ENCODE results near the gene ZNF8. TPM values are rescaled to one million over a fixed set of nuclear protein-coding genes. Genes with fewer than 3 reads are reported as not detected.

ZNF8 gene
- total RNA-seq, 1 experiment from 2014 or later = 6.4 TPM

DNA sequence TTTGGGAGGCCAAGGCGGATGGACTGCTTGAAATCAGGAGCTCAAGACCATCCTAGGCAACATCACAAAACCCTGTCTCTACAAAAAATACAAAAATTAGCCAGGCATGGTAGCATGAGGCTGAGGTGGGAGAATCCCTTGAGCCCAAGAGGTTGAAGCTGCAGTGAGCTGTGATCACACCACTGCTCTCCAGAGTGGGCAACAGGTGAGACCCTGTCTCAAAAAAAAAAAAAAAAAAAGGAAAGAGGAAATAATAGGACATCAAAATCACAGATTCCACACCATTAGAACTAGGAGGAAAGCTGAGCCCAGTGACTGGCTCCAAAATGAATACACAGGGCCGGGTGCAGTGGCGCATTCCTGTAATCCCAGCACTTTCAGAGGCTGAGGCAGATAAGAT lies 3.2 kb upstream of the ZNF8 start:
- Histone ChIP-seq H3K4me2 (no peak overlapping the region), H3K27me3 (ENCODE audit: insufficient read depth, low read depth) (no peaks in the 10 kb centered on the region), H3F3A (ENCODE audit: insufficient read depth, low read depth) (peaks cover 6% of the 10 kb centered on the region; the same call in 1 of the 2 replicates), H3K4me1 (replicated peaks; ENCODE audit: insufficient read depth) (peaks cover 6% of the 10 kb centered on the region; the same call in 1 of the 2 replicates), H3K9me2 (ENCODE audit: insufficient read depth) (no peaks in the 10 kb centered on the region), H3K9me3 (ENCODE audit: insufficient read depth, low read depth) (no peaks in the 10 kb centered on the region; the same call in 1 of the 2 replicates), H3K36me3 (ENCODE audit: low read depth) (no peaks in the 10 kb centered on the region), H4K20me1 (ENCODE audit: insufficient read depth) (no peaks in the 10 kb centered on the region), H3K79me2 (ENCODE audit: low read depth) (peaks cover 17% of the 10 kb centered on the region), H3K4me3 (no peak overlapping the region), H2AFZ (no peak overlapping the region), H3K27ac (no peak overlapping the region)
- POLR2A ChIA-PET (ENCODE audit: unreplicated experiment) = interaction anchor here (0.6 kb wide), 1 partner anchor 51 kb away, joined by 4 read pairs; the partner anchor contains the start of gene ZSCAN22
- TF ChIP-seq CTCF (conservative IDR thresholded peaks at IDR 0.05) (no peak), EZH2 (IDR thresholded peaks at IDR 0.05; ENCODE audit: low read depth) (no peak)
- no TSS peak for BruUV-seq (replicated peaks)
- intact Hi-C loops (cut with micrococcal nuclease; ENCODE audit: unreplicated experiment) = no loop called here
- CTCF ChIA-PET = no interaction called here
- DNase-seq = no peak

DNA sequence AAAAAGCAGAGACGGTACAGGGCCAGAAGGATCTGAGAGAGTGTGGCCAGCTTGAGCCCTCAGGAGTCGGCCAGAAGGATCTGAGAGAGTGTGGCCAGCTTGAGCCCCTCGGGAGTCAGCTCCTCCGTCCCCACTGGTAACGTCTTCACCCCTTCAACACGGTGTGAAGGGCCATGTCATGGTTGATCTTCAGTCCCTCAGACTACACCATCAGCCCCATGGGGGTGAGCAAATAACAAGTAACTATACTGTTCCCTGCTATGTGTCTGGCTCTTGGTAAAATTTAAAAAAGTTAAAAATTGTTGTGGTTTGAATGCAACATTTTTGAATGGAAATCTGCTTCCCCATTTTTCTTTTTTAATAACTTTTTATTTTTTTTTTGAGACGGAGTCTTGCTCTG lies 1.6 kb upstream of the ZNF8 start:
- H4K20me1 ChIP-seq (ENCODE audit: insufficient read depth) = no peaks in the 10 kb centered on the region
- H3K27me3 ChIP-seq (ENCODE audit: insufficient read depth, low read depth) = no peaks in the 10 kb centered on the region
- H3K79me2 ChIP-seq (ENCODE audit: low read depth) = peaks cover 26% of the 10 kb centered on the region
- POLR2A ChIA-PET (ENCODE audit: unreplicated experiment) = no interaction called here
- H3K4me2 ChIP-seq = no peak overlapping the region
- CTCF ChIA-PET = no interaction called here
- H3K9me3 ChIP-seq (ENCODE audit: insufficient read depth, low read depth) = no peaks in the 10 kb centered on the region
- peaks cover 6% of the 10 kb centered on the region; the same call in 1 of the 2 replicates for H3F3A ChIP-seq (ENCODE audit: insufficient read depth, low read depth)
- no peaks in the 10 kb centered on the region for H3K9me2 ChIP-seq (ENCODE audit: insufficient read depth)
- no peak for DNase-seq
- H3K4me1 ChIP-seq (replicated peaks; ENCODE audit: insufficient read depth) = peaks cover 6% of the 10 kb centered on the region; the same call in 1 of the 2 replicates
- no peaks in the 10 kb centered on the region for H3K36me3 ChIP-seq (ENCODE audit: low read depth)
- no peak overlapping the region for H3K4me3 ChIP-seq
- BruUV-seq (replicated peaks) = no TSS peak
- intact Hi-C loops (cut with micrococcal nuclease; ENCODE audit: unreplicated experiment) = no loop called here
- no peak overlapping the region for H3K27ac ChIP-seq
- H2AFZ ChIP-seq = no peak overlapping the region
- TF ChIP-seq EZH2 (IDR thresholded peaks at IDR 0.05; ENCODE audit: low read depth) (no peak), CTCF (conservative IDR thresholded peaks at IDR 0.05) (no peak)

DNA sequence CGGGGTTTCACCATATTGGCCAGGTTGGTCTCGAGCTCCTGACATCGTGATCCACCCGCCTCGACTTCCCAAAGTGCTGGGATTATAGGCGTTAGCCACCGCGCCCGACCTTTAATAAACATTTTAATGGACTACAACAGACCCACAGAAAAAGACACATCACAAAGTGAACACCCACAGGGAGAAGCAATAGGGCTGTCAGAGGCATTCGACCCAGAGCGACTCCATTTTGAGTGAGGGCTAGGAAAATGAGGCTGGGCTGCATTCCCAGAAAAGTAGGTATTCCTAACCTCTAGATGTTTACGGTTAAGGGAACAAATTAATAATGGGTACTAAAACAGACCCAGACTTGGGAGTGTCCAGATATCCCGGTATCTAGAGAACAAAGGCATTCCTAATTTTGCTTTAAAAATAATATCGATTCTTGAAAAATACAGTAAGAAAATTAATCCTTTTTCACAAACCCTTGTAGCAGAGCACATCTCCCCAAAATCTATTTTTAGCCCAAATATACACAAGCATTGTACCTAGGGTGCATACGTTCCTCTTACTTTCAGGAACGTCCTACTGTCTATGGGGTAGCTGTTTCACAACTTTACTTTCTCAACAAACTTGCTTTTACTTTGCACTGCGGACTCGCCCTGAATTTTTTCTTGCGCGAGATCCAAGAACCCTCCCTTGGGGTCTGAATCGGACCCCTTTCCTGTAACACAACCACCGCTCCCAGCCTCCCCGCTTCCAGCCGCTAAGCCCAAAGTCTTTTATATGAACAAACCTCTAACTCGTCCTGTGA lies 811 bp upstream of the ZNF8 start:
- H3K27me3 ChIP-seq (ENCODE audit: insufficient read depth, low read depth) = no peaks in the 10 kb centered on the region
- H4K20me1 ChIP-seq (ENCODE audit: insufficient read depth) = no peaks in the 10 kb centered on the region
- BruUV-seq (replicated peaks) = TSS peak; percentile 54
- peak overlapping the region; percentile 79 for H3K4me3 ChIP-seq
- H3F3A ChIP-seq (ENCODE audit: insufficient read depth, low read depth) = peaks cover 6% of the 10 kb centered on the region; the same call in 1 of the 2 replicates
- no peak for DNase-seq
- 0 out of 2 replicates have a peak overlapping the region, but pooled peaks have one; percentile 17 for H3K27ac ChIP-seq
- H3K4me2 ChIP-seq = peak overlapping the region; percentile 76
- H3K36me3 ChIP-seq (ENCODE audit: low read depth) = no peaks in the 10 kb centered on the region
- peaks cover 26% of the 10 kb centered on the region for H3K79me2 ChIP-seq (ENCODE audit: low read depth)
- H3K9me2 ChIP-seq (ENCODE audit: insufficient read depth) = no peaks in the 10 kb centered on the region
- peaks cover 6% of the 10 kb centered on the region; the same call in 1 of the 2 replicates for H3K4me1 ChIP-seq (replicated peaks; ENCODE audit: insufficient read depth)
- no peaks in the 10 kb centered on the region for H3K9me3 ChIP-seq (ENCODE audit: insufficient read depth, low read depth)
- ChIA-PET POLR2A (ENCODE audit: unreplicated experiment) (interaction anchor here (0.6 kb wide), 2 partner anchors 49 to 532 kb away, joined by 4 to 5 read pairs; partner anchors contain the start of genes ZNF776 and ZSCAN22), CTCF (no interaction called here)
- no peak for TF ChIP-seq CTCF (conservative IDR thresholded peaks at IDR 0.05)
- no peak for TF ChIP-seq EZH2 (IDR thresholded peaks at IDR 0.05; ENCODE audit: low read depth)
- peak overlapping the region; percentile 95 for H2AFZ ChIP-seq
- intact Hi-C loops (cut with micrococcal nuclease; ENCODE audit: unreplicated experiment) = loop anchor here (1.0 to 2.0 kb wide), 3 partner anchors 27 to 95 kb away; partner anchors contain the start of genes ERVK3-1, ZNF274 and ZSCAN22

Measured in PC-9 (cell line).